Mesothelial cell of epicardium (in vitro differentiated cells): ENCODE results near the gene C3orf85. TPM values are rescaled to one million over a fixed set of nuclear protein-coding genes. Genes with fewer than 3 reads are reported as not detected.

Source experiments
- DNase-seq, 2 experiments: peaks; one replicate each; pipeline ENCODE4 v3.0.0; 2021; ENCODE audit warnings: low spot score in 2 of 2; ENCODE audit not compliant: unreplicated experiment in 2 of 2
- H3K27ac Mint-ChIP-seq: 2 replicates; pipeline ENCODE4 v1.8.0; 2021; ENCODE audit warnings: mixed read lengths
- H3K27me3 Mint-ChIP-seq: 2 replicates; pipeline ENCODE4 v1.8.0; 2021; ENCODE audit warnings: low read depth, mixed read lengths
- H3K36me3 Mint-ChIP-seq: 2 replicates; pipeline ENCODE4 v1.8.0; 2021; ENCODE audit warnings: mixed read lengths
- H3K4me1 Mint-ChIP-seq: 2 replicates; pipeline ENCODE4 v1.8.0; 2021; ENCODE audit warnings: mixed read lengths
- H3K4me3 Mint-ChIP-seq: 2 replicates; pipeline ENCODE4 v1.8.0; 2021; ENCODE audit warnings: mild to moderate bottlenecking, moderate library complexity, mixed read lengths
- H3K9me3 Mint-ChIP-seq: 2 replicates; pipeline ENCODE4 v1.8.0; 2021; ENCODE audit warnings: mixed read lengths
- CTCF ChIP-seq: fragments of 200-600 bp; sonication (generic); IDR thresholded peaks from one replicate; pipeline ENCODE4 v1.5.0; 2021; ENCODE audit warnings: antibody characterized with exemption; ENCODE audit not compliant: unreplicated experiment
- total RNA-seq: library from RNA; stranded (reverse); gene quantifications from 3 replicates; pipeline ENCODE4 v1.2.1, GENCODE V29; 2021

The C3orf85 gene
- total RNA-seq, 1 donor from 2014 or later: not detected

GRCh38 chr3:109187390-109187789, 50.9 kb downstream of the C3orf85 start:
- peaks cover 4% of the 10 kb centered on the region for H3K9me3 Mint-ChIP-seq
- TF ChIP-seq CTCF: no peak
- DNase-seq: no peak
- H3K27ac Mint-ChIP-seq: no peak overlapping the region
- no peaks in the 10 kb centered on the region for H3K36me3 Mint-ChIP-seq
- H3K27me3 Mint-ChIP-seq: peaks cover 2% of the 10 kb centered on the region
- H3K4me3 Mint-ChIP-seq: no peak overlapping the region
- no peaks in the 10 kb centered on the region for H3K4me1 Mint-ChIP-seq

- no peaks in the 10 kb centered on the region for H3K4me1 Mint-ChIP-seq
- TF ChIP-seq CTCF: no peak
- no peak for DNase-seq
These were observed 52.2 kb downstream of the C3orf85 start for GRCh38 chr3:109188741-109189140.

GRCh38 chr3:109191421-109191820, 54.9 kb downstream of the C3orf85 start:
- no peaks in the 10 kb centered on the region for H3K4me1 Mint-ChIP-seq
- DNase-seq: no peak
- TF ChIP-seq CTCF: no peak
- no peak overlapping the region for H3K4me3 Mint-ChIP-seq
- H3K27me3 Mint-ChIP-seq: no peaks in the 10 kb centered on the region
- no peak overlapping the region for H3K27ac Mint-ChIP-seq
- no peaks in the 10 kb centered on the region for H3K36me3 Mint-ChIP-seq
- no peaks in the 10 kb centered on the region for H3K9me3 Mint-ChIP-seq

More at GRCh38 chr3:109188741-109189140, 52.2 kb downstream of the C3orf85 start:
- no peak overlapping the region for H3K4me3 Mint-ChIP-seq
- peaks cover 4% of the 10 kb centered on the region for H3K9me3 Mint-ChIP-seq
- H3K27ac Mint-ChIP-seq: no peak overlapping the region
- H3K27me3 Mint-ChIP-seq: no peaks in the 10 kb centered on the region
- H3K36me3 Mint-ChIP-seq: no peaks in the 10 kb centered on the region

- no peak for TF ChIP-seq CTCF
- H3K4me3 Mint-ChIP-seq: no peak overlapping the region
- peaks cover 8% of the 10 kb centered on the region for H3K9me3 Mint-ChIP-seq
- H3K36me3 Mint-ChIP-seq: no peaks in the 10 kb centered on the region
- H3K27me3 Mint-ChIP-seq: no peaks in the 10 kb centered on the region
- no peak for DNase-seq
- no peaks in the 10 kb centered on the region for H3K4me1 Mint-ChIP-seq
- no peak overlapping the region for H3K27ac Mint-ChIP-seq
These were observed 59.3 kb downstream of the C3orf85 start for GRCh38 chr3:109195815-109196214.

Other genes with a start within 250 kb of the C3orf85 start
- not detected in 3 replicates for gene GUCA1C, start 182.8 kb upstream of the C3orf85 start, total RNA-seq
- gene MORC1, start 18.6 kb upstream of the C3orf85 start, total RNA-seq: 0.13 to 0.18 TPM in 2 of 3 replicates, not detected in the other
- gene DPPA2, start 179.8 kb downstream of the C3orf85 start, total RNA-seq: 1.2 to 1.4 TPM (median 1.2 TPM) in 3 replicates
- 86.2 to 89.3 TPM (median 87.7 TPM) in 3 replicates for gene DPPA4, start 200.8 kb downstream of the C3orf85 start, total RNA-seq